Rectal smooth muscle tissue (tissue), 1 donor: ENCODE data around the gene ERMAP.
"Not testable (repeated sequence)": the region's sequence is repeated elsewhere in the genome, so short reads cannot be mapped to it uniquely, and the experiment has no call there.

ENCODE experiments used
- H3K27ac ChIP-seq: one replicate; pipeline ENCODE4 v1.7.0; 2013; ENCODE audit warnings: low read depth, low read length, inconsistent platforms
- H3K27me3 ChIP-seq: one replicate; pipeline ENCODE4 v1.7.0; 2013; ENCODE audit warnings: low read length; ENCODE audit not compliant: control insufficient read depth, insufficient read depth
- H3K36me3 ChIP-seq: one replicate; pipeline ENCODE4 v1.7.0; 2013; ENCODE audit warnings: low read length; ENCODE audit not compliant: control insufficient read depth, insufficient read depth
- H3K4me1 ChIP-seq: one replicate; pipeline ENCODE4 v1.7.0; 2013; ENCODE audit warnings: low read length; ENCODE audit not compliant: control insufficient read depth, insufficient read depth
- H3K4me3 ChIP-seq: one replicate; pipeline ENCODE4 v1.7.0; 2013; ENCODE audit warnings: low read length
- H3K9ac ChIP-seq: one replicate; pipeline ENCODE4 v1.7.0; 2013; ENCODE audit warnings: low read length

ERMAP gene

DNA sequence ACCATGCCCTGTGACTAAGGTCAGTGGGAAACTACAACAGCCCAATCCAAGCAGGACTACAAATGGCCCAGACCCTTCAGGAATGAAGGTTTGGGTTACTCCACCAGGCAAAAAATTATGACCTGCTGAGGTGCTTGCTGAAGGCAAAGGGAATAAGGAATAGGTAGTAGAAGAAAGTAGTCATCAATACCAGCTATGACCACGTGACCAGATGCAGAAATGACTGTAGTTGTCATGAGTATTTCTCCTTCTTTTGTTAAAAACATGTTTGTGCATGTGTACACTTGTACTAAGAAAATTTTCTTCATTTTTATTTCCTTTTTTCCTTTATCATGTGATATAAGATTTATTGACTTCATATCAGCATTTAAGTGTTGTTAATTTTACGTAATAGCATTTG is 52.3 kb downstream of the ERMAP start:
- not testable (repeated sequence) for H3K36me3 ChIP-seq, H3K9ac ChIP-seq, H3K27ac ChIP-seq, H3K27me3 ChIP-seq, H3K4me1 ChIP-seq, H3K4me3 ChIP-seq

DNA sequence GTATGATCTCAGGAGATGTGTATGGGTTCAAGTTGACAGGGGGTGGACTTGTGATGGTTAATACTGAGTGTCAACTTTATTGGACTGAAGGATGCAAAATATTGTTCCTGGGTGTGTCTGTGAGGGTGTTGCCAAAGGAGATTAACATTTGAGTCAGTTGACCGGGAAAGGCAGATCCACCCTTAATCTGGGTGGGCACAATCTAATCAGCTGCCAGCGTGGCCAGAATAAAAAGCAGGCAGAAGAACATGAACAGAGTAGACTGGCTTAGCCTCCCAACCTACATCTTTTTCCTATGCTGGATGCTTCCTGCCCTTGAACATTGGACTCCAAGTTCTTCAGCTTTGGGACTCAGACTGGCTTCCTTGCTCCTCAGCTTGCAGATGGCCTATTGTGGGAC is 52.8 kb downstream of the ERMAP start:
- not testable (repeated sequence) for H3K4me3 ChIP-seq, H3K27me3 ChIP-seq, H3K9ac ChIP-seq, H3K27ac ChIP-seq, H3K4me1 ChIP-seq, H3K36me3 ChIP-seq

GRCh38 chr1:42873108-42873507 is 56.2 kb downstream of the ERMAP start:
- not testable (repeated sequence) for H3K9ac ChIP-seq, H3K4me1 ChIP-seq, H3K27ac ChIP-seq, H3K27me3 ChIP-seq, H3K4me3 ChIP-seq, H3K36me3 ChIP-seq

GRCh38 chr1:42873670-42874069 is 56.7 kb downstream of the ERMAP start:
- no peak overlapping the region for H3K4me3 ChIP-seq
- no peak overlapping the region for H3K9ac ChIP-seq
- H3K4me1 ChIP-seq, result no peaks in the 10 kb centered on the region
- no peak overlapping the region for H3K27ac ChIP-seq
- H3K27me3 ChIP-seq, result no peaks in the 10 kb centered on the region
- no peaks in the 10 kb centered on the region for H3K36me3 ChIP-seq

DNA sequence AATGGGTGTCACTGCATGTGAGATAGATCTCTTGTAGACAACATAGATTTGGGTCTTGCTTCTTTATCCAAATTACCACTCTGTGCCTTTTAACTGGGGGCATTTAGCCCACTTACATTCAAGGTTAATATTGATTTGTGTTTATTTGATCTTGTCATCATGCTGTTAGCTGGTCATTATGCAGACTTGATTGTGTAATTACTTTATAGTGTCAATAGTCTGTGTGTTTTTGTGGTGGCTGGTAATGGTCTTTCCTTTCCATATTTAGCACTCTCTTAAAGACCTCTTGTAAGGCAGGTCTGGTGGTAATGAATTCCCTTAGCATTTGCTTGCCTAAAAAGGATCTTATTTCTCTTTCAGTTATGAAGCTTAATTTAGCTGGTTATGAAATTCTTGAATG is 59.1 kb downstream of the ERMAP start:
- H3K27ac ChIP-seq, result no peak overlapping the region
- no peaks in the 10 kb centered on the region for H3K27me3 ChIP-seq
- H3K4me1 ChIP-seq, result no peaks in the 10 kb centered on the region

GRCh38 chr1:42877380-42877779 is 60.5 kb downstream of the ERMAP start:
- H3K27me3 ChIP-seq, result no peaks in the 10 kb centered on the region
- no peak overlapping the region for H3K27ac ChIP-seq
- no peak overlapping the region for H3K9ac ChIP-seq
- H3K36me3 ChIP-seq, result no peaks in the 10 kb centered on the region
- no peak overlapping the region for H3K4me3 ChIP-seq
- H3K4me1 ChIP-seq, result no peaks in the 10 kb centered on the region

More for the DNA sequence above, 59.1 kb downstream of the ERMAP start:
- no peak overlapping the region for H3K9ac ChIP-seq
- no peak overlapping the region for H3K4me3 ChIP-seq
- no peaks in the 10 kb centered on the region for H3K36me3 ChIP-seq

DNA sequence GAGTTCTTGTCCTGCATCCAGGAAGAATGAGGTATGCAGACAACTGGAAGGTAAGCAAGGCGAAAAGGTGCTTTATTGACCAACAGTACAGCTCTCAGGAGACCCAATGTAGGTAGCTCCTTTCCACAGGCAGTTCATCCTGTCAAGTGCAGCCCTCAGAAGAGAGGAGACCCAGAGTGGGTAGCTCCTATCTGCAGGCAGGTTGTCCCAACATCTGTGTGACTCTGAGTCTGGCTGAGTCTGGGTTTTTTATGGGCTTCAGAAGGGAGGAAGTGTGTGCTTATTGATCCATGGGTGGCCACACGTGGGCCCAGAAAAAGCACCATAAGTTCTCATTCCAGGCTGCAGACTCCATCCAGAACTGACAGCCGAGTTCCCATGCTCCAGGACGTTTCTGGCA is 63.5 kb downstream of the ERMAP start:
- no peak overlapping the region for H3K9ac ChIP-seq
- no peaks in the 10 kb centered on the region for H3K27me3 ChIP-seq
- no peak overlapping the region for H3K27ac ChIP-seq
- no peaks in the 10 kb centered on the region for H3K4me1 ChIP-seq
- no peaks in the 10 kb centered on the region for H3K36me3 ChIP-seq
- no peak overlapping the region for H3K4me3 ChIP-seq

DNA sequence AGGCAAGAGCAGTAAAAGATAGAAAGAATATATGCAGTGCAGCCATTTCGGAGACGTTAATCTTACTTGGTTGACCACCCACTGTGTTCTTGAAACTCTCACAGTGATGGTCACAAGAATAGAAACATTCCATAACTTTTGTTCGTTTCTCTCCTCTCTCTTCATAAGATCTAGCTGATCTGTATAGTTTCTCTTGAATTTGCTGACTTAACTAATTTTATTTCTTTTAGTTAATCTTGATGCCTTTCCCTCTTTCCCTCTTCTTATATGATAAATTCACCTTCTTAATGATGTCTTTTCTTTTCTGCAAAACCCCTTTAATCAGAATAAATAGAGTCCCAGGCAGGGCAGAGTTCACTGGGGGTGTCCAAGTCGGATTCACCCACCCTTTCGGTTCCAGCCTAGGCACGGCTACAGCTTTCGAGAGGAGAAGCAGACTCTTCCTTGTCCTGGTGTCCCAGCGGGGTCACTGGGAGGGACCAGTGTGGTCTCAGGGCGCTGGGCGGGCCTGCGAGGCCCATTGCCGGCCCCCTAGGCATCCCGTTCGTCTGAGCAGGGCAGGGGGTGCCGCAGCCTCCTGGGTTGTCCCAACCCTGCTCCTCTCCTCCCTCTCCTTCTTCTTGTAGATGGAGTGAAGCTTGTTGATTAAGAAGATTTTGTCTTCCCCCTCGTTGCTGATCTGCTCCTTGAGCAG is 69.3 kb downstream of the ERMAP start:
- Histone ChIP-seq H3K36me3 (no peaks in the 10 kb centered on the region), H3K9ac (no peak overlapping the region), H3K4me1 (no peaks in the 10 kb centered on the region), H3K4me3 (no peak overlapping the region), H3K27ac (no peak overlapping the region), H3K27me3 (no peaks in the 10 kb centered on the region)

- no peaks in the 10 kb centered on the region for H3K36me3 ChIP-seq
- H3K9ac ChIP-seq, result no peak overlapping the region
- H3K27me3 ChIP-seq, result no peaks in the 10 kb centered on the region
- no peak overlapping the region for H3K4me3 ChIP-seq
- H3K4me1 ChIP-seq, result no peaks in the 10 kb centered on the region
- H3K27ac ChIP-seq, result no peak overlapping the region
Observed at GRCh38 chr1:42886800-42887199, 69.9 kb downstream of the ERMAP start.

- H3K27me3 ChIP-seq, result no peaks in the 10 kb centered on the region
- no peak overlapping the region for H3K9ac ChIP-seq
- no peaks in the 10 kb centered on the region for H3K4me1 ChIP-seq
- H3K4me3 ChIP-seq, result no peak overlapping the region
- no peak overlapping the region for H3K27ac ChIP-seq
- H3K36me3 ChIP-seq, result no peaks in the 10 kb centered on the region
Observed at GRCh38 chr1:42887366-42887765, 70.4 kb downstream of the ERMAP start.

GRCh38 chr1:42888013-42888633 is 71.2 kb downstream of the ERMAP start:
- H3K27ac ChIP-seq, result no peak overlapping the region
- H3K27me3 ChIP-seq, result no peaks in the 10 kb centered on the region
- H3K9ac ChIP-seq, result no peak overlapping the region
- no peak overlapping the region for H3K4me3 ChIP-seq
- no peaks in the 10 kb centered on the region for H3K4me1 ChIP-seq
- H3K36me3 ChIP-seq, result no peaks in the 10 kb centered on the region

- Histone ChIP-seq H3K4me1 (no peaks in the 10 kb centered on the region), H3K36me3 (no peaks in the 10 kb centered on the region), H3K4me3 (no peak overlapping the region), H3K27ac (no peak overlapping the region), H3K9ac (no peak overlapping the region), H3K27me3 (no peaks in the 10 kb centered on the region)
Observed at GRCh38 chr1:42889264-42889663, 72.3 kb downstream of the ERMAP start.

DNA sequence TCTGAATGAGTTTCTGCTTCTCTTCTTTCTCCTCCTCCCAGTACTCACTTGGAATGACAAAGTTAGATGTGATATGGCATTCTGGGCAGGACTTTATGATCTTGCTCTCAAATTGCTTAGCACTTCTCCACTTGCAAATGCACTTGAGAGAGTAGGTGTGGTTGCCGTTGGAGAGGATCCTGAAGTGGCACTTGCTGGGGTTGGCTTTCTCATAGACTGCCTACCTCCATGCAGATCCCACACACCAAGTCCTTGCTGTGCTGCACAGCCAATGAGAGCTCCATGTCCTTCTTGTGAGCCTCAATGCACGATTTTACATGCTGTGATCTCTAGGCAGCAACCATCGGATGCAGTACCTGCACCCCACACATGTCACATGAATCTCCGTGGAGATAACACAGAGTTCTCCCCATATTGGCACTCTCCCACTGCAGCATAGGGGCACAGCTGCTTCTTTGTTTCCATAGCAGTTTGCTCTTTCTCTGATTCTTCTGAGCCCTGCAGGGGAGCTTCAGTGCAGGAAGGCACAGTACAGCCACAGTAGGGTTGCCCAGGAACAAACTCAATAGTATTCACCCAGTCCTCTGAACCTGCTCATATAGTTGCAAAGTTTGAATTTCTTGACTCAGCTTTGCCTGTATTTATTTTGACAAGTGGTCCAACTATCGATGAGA is 74.7 kb downstream of the ERMAP start:
- H3K27me3 ChIP-seq, result no peaks in the 10 kb centered on the region
- no peak overlapping the region for H3K4me3 ChIP-seq
- H3K4me1 ChIP-seq, result no peaks in the 10 kb centered on the region
- no peak overlapping the region for H3K27ac ChIP-seq
- H3K36me3 ChIP-seq, result no peaks in the 10 kb centered on the region
- H3K9ac ChIP-seq, result no peak overlapping the region
